LHCN-M2 (cell line): Measurements from ENCODE around the gene NEMF. TPM values are rescaled to one million over a fixed set of nuclear protein-coding genes. Genes with fewer than 3 reads are reported as not detected.
"Not testable (repeated sequence)": the region's sequence is repeated elsewhere in the genome, so short reads cannot be mapped to it uniquely, and the experiment has no call there.

ENCODE experiments used
- DNase-seq: peaks from one replicate; pipeline ENCODE4 v3.0.0-alpha.2; 2012; ENCODE audit warnings: low read depth
- total RNA-seq: library from RNA; depleted of rRNA; stranded (reverse); fragments of >200 nt; gene quantifications from 2 replicates; pipeline ENCODE4 v1.2.3, GENCODE V29; 2014; rRNA removed

Gene NEMF
- total RNA-seq, 1 experiment from 2014 or later, result 49.0 TPM

DNA sequence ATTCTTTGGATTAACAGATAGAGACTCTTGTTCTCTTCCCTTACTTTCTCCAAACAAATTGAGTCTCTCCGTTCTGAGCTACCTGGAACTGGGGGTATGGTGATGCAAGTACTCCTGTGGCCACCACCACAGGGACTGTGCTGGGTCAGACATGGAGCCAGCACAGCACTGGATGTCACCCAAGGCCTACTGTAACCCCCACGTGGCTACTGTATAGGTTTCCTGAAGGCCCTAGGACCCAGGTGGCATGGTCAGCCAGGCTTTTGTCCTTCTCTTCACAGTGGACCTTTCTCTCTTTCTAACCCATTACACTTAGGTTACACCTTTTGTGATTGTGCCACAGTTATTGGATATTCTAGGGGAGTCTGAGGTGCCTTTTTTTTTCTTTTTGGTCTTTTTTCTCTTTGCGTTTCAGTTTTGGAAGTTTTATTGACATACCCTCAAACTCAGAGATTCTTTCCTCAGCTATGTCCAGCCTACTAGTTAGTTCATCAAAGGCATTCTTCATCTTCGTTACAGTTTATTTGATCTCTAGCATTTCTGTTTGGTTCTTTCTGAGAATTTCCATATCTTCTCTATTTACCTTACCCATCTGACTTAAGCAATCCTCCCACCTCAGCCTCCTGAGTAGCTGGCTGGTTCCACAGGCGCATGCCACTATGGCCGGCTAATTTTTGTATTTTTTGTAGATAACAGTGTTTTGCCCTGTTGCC lies 90.6 kb downstream of the NEMF start:
- no peak for DNase-seq

DNA sequence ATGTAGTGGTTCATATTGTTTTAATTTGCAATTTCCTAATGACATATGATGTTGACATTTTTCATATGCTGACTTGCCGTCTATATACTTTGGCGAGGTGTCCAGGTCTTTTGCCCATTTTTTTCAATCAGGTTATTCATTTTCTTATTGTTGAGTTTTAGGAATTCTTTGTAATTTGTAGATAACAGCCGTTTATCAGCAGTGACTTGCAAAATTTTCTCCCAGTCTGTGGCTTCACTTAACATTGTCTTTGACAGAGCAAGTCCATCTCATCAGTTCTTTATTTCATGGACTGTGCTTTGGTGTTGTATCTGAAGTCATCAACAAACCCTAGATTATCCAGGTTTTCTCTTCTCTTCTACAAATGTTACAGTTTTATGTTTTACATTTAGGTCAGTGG lies 97.2 kb downstream of the NEMF start:
- no peak for DNase-seq

DNA sequence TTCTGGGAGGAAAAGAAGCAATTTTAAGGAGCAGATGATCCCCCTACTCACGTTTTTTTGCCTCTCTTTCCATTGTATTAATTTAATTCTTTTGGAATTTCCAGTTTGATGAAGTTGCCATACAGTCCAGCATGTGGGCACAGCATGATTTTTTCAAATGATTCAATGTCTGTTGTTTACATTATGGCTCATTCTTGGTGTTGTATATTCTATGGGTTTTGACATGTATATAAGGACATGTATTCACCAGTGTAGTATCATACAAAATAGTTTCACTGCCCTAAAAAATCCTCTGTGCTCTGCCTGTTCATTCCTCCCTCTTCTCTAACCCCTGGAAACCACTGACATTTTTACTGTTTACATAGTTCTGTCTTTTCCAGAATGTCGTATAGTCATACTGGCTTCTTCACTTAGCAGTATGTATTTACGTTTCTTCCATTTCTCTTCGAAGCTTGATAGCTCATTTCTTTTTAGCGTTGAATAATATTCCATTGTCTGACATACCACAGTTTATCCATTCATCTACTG lies 98.0 kb downstream of the NEMF start:
- no peak for DNase-seq

DNA sequence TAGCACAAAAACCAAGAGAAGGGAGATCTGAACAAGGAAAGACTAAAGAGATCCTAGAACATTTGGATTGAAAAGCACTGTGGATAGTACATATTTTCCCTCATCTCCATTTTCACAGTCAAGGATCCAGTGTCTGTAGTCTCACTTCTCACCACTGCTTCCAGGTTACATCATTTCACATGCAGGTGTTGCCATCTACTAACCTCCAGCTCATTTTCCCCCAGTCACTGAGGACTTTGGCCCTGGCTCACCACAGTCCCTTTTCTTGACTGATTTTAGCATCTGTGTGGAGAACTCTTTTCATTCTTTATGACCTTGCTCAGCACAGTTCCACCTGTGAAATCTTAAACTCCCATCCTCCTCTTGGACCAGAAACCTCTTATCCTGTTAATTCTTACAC lies 106.1 kb downstream of the NEMF start:
- DNase-seq, result not testable (repeated sequence)

DNA sequence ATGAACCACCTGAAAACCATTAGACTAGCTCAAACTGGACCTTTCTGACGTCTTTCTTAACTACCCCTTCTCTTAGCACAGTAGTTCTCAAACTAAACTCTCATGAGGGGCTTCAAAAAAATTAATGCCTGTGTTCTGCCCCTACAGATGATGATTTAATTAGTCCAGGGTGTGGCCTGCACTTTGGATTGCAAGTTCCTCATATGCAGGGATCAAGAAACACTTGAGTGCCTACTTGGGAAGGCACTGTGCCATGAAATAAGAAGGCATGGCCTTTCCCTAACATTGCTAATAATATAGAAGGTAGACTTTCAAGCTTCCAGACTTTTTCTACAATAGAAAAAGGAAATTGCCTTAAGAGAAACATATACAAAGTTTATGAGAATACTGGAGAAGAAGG lies 107.4 kb downstream of the NEMF start:
- DNase-seq, result no peak

DNA sequence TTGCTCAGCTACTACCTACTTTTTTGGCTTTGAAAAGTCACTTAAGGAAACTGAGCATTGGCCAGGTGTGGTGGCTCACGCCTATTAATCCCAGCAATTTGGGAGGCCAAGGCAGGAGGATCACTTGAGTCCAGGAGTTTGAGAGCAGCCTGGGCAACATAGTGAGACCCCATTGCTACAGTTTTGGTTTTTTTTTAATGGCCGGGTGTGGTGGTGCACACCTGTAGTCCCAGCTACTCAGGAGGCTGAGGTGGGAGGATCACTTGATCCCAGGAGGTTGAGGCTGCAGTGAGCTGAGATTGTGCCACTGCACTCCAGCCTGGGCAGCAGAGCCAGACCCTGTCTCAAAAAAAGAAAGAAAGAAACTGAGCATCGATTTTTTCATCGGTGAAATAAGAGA lies 116.9 kb downstream of the NEMF start:
- not testable (repeated sequence) for DNase-seq

DNA sequence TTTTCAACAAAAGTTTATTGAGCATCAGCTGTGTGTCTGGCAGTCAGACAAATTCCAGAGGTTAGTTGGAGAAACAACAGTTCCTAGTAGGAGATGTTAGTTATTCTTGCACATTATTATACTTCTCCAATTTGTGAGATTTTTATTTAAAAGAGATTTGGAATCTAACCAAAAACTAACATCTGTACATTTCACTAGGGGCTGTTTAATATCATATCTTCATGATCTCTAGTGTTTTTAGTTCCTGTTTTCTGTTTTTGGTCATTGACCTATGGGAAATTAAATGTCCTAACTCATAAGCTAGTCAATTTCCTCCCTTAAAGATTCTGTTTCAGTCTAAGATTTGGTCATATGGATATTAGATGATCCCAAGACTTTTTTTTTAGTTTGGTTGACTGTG lies 118.8 kb downstream of the NEMF start:
- no peak for DNase-seq

DNA sequence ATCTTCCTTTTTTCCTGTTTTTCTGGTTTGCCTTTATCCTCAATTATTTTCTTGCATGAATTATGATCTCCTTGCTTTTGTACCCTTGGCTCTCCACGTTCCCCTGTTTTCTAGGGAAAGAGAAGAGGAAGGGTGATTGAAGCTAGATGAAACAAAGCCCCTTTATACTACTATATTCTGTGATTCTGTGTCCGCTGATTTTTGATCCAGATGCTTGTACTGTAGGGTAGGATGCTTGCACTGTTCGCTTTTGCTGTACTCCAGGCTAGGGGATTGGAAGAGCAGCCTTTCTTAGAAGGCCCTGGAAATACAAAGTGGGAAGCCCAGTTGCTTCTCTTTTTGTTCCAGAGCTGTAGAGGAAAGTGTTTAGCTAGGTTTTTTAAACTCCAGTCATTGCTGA lies 119.7 kb downstream of the NEMF start:
- DNase-seq, result no peak

Other genes with a start within 250 kb of the NEMF start
- 132 and 160 TPM in 2 replicates for gene RPL36AL, start 232.2 kb downstream of the NEMF start, total RNA-seq
- gene MGAT2, start 232.0 kb downstream of the NEMF start, total RNA-seq, result 97.6 and 105 TPM in 2 replicates
- 11.2 and 16.0 TPM in 2 replicates for gene DNAAF2, start 217.5 kb downstream of the NEMF start, total RNA-seq
- gene POLE2, start 164.6 kb downstream of the NEMF start, total RNA-seq, result 26.5 and 29.1 TPM in 2 replicates
- 1.9 and 2.1 TPM in 2 replicates for gene KLHDC1, start 159.7 kb downstream of the NEMF start, total RNA-seq
- 37.7 and 48.0 TPM in 2 replicates for gene KLHDC2, start 84.6 kb downstream of the NEMF start, total RNA-seq
- gene ARF6, start 40.3 kb upstream of the NEMF start, total RNA-seq, result 67.7 and 73.2 TPM in 2 replicates